ENCODE results near the gene ACOX2. TPM values are rescaled to one million over a fixed set of nuclear protein-coding genes. Genes with fewer than 3 reads are reported as not detected.
"Not testable (repeated sequence)": the region's sequence is repeated elsewhere in the genome, so short reads cannot be mapped to it uniquely, and the experiment has no call there.

Gene ACOX2
- total and polyA plus RNA-seq, 10 of the 15 experiments (the other 5 are each of a cell fraction or from before 2014, with no cell fraction given), result 0.72 TPM; not detected in 9

GRCh38 chr3:58528629-58529028 lies 8.4 kb downstream of the ACOX2 start:
- intact Hi-C loops (cut with micrococcal nuclease; ENCODE audit: unreplicated experiment), result no loop called here
- TF ChIP-seq ZSCAN29 (IDR thresholded peaks at IDR 0.05), result no peak
- TF ChIP-seq MTA3 (IDR thresholded peaks at IDR 0.05; ENCODE audit: borderline replicate concordance, low read length), result no peak
- TF ChIP-seq KAT2A (conservative IDR thresholded peaks at IDR 0.05; ENCODE audit: control insufficient read depth, low read depth, low read length), result no peak
- TF ChIP-seq RAD51 (IDR thresholded peaks at IDR 0.05), result no peak
- no peak for TF ChIP-seq GATAD2B (conservative IDR thresholded peaks at IDR 0.05; ENCODE audit: low read depth)
- TF ChIP-seq ATF3 (IDR thresholded peaks at IDR 0.05; ENCODE audit: borderline replicate concordance, extremely low read depth, low read depth, low read length), result no peak
- no peak for TF ChIP-seq PKNOX1 (IDR thresholded peaks at IDR 0.05)
- TF ChIP-seq PBX3 (IDR thresholded peaks at IDR 0.05; ENCODE audit: insufficient replicate concordance, low read depth, low read length), result no peak
- no peak for TF ChIP-seq TAF1 (IDR thresholded peaks at IDR 0.05; ENCODE audit: borderline replicate concordance, low read depth, low read length)
- TF ChIP-seq PAX8 (IDR thresholded peaks at IDR 0.05), result no peak
- no peak for TF ChIP-seq POLR2AphosphoS5 (IDR thresholded peaks at IDR 0.05; ENCODE audit: low read length)
- TF ChIP-seq CHD4 (IDR thresholded peaks at IDR 0.05), result no peak
- TF ChIP-seq CBFB (IDR thresholded peaks at IDR 0.05; ENCODE audit: low read depth), result no peak
- no peak for TF ChIP-seq ZNF622 (IDR thresholded peaks at IDR 0.05)
- H3K4me2 ChIP-seq (ENCODE audit: control insufficient read depth, insufficient read depth), result no peak overlapping the region
- ATAC-seq, result no peak
- POLR2A ChIA-PET, result no interaction called here
- no peaks in the 10 kb centered on the region for H3K4me1 ChIP-seq (ENCODE audit: control insufficient read depth, insufficient read depth, low read length)
- BruUV-seq (replicated peaks), result no TSS peak
- no peak overlapping the region for H3K27ac ChIP-seq (ENCODE audit: control insufficient read depth, insufficient read depth)
- RAD21 ChIA-PET (ENCODE audit: unreplicated experiment), result interaction anchor here (0.8 kb wide), 1 partner anchor 351 kb away, joined by 4 read pairs; no protein-coding TSS in a partner anchor
- H3K36me3 ChIP-seq (ENCODE audit: control insufficient read depth in 2 of 2, insufficient read depth in 2 of 2, low read length in 1 of 2), result no peaks in the 10 kb centered on the region
- 55% methylated on average over 6 of the region's 6 CpGs for WGBS (ENCODE audit: insufficient coverage, insufficient replicate concordance, low lambda C conversion rate, missing lambda C conversion rate)
- no peaks in the 10 kb centered on the region for H3K79me2 ChIP-seq (ENCODE audit: control insufficient read depth, insufficient read depth, low read length)
- CTCF ChIA-PET, result interaction anchor here (1.0 to 4.5 kb wide), 8 partner anchors 12 to 222 kb away, joined by 3 to 25 read pairs (median 8); partner anchors contain the start of genes HTD2, KCTD6 and RPP14
- DNase-seq (ENCODE audit: low read depth, low spot score), result no peak
- in situ Hi-C loops (cut with MboI), result no loop called here
- H3K9ac ChIP-seq (ENCODE audit: control insufficient read depth, insufficient read depth, low read length), result no peak overlapping the region
- no peak overlapping the region for H2AFZ ChIP-seq (ENCODE audit: control insufficient read depth, low read depth, low read length)
- H4K20me1 ChIP-seq (ENCODE audit: control insufficient read depth, insufficient read depth), result no peaks in the 10 kb centered on the region
- H3K9me3 ChIP-seq (replicated peaks; ENCODE audit: control insufficient read depth, insufficient read depth, low read length), result no peaks in the 10 kb centered on the region
- H3K27me3 ChIP-seq (replicated peaks in 1 of 2; ENCODE audit: control insufficient read depth in 2 of 2, insufficient read depth in 2 of 2, low read length in 1 of 2), result no peaks in the 10 kb centered on the region
- SMC1A ChIA-PET (ENCODE audit: uncharacterized antibody, unreplicated experiment), result interaction anchor here (1.0 to 1.2 kb wide), 4 partner anchors 10 to 211 kb away, joined by 3 read pairs; no protein-coding TSS in a partner anchor
- FAIRE-seq, result no peak
- H3K4me3 ChIP-seq, result no peak overlapping the region

GRCh38 chr3:58527440-58527839 lies 9.6 kb downstream of the ACOX2 start:
- ChIA-PET POLR2A (interaction anchor here (0.7 kb wide), 1 partner anchor 24 kb away, joined by 5 read pairs; no protein-coding TSS in a partner anchor), RAD21 (ENCODE audit: unreplicated experiment) (interaction anchor here (1.2 kb wide), 1 partner anchor 16 kb away, joined by 4 read pairs; no protein-coding TSS in a partner anchor), SMC1A (ENCODE audit: uncharacterized antibody, unreplicated experiment) (interaction anchor here (1.2 to 1.6 kb wide), 2 partner anchors 36 to 177 kb away, joined by 3 read pairs; no protein-coding TSS in a partner anchor), CTCF (interaction anchor here (2.2 to 4.5 kb wide), 3 partner anchors 34 to 220 kb away, joined by 7 to 25 read pairs (median 10); partner anchors contain the start of genes HTD2 and RPP14)
- H3K9me3 ChIP-seq (replicated peaks; ENCODE audit: control insufficient read depth, insufficient read depth, low read length); H4K20me1 ChIP-seq (ENCODE audit: control insufficient read depth, insufficient read depth); H3K4me3 ChIP-seq; BruUV-seq (replicated peaks); in situ Hi-C loops (cut with MboI); H3K79me2 ChIP-seq (ENCODE audit: control insufficient read depth, insufficient read depth, low read length); H3K27ac ChIP-seq (ENCODE audit: control insufficient read depth, insufficient read depth); intact Hi-C loops (cut with micrococcal nuclease; ENCODE audit: unreplicated experiment); H3K9ac ChIP-seq (ENCODE audit: control insufficient read depth, insufficient read depth, low read length); DNase-seq (ENCODE audit: low read depth, low spot score); H3K36me3 ChIP-seq (ENCODE audit: control insufficient read depth in 2 of 2, insufficient read depth in 2 of 2, low read length in 1 of 2); H3K27me3 ChIP-seq (replicated peaks in 1 of 2; ENCODE audit: control insufficient read depth in 2 of 2, insufficient read depth in 2 of 2, low read length in 1 of 2); H3K4me1 ChIP-seq (ENCODE audit: control insufficient read depth, insufficient read depth, low read length); FAIRE-seq; H3K4me2 ChIP-seq (ENCODE audit: control insufficient read depth, insufficient read depth); ATAC-seq; H2AFZ ChIP-seq (ENCODE audit: control insufficient read depth, low read depth, low read length): not testable (repeated sequence)
- 47% methylated on average over 3 of the region's 3 CpGs for WGBS (ENCODE audit: insufficient coverage, insufficient replicate concordance, low lambda C conversion rate, missing lambda C conversion rate)
